Karpas-422 (cell line): ENCODE measurements around the gene PALD1. TPM values are rescaled to one million over a fixed set of nuclear protein-coding genes. Genes with fewer than 3 reads are reported as not detected.
"Not testable (repeated sequence)": the region's sequence is repeated elsewhere in the genome, so short reads cannot be mapped to it uniquely, and the experiment has no call there.

Experiments
- DNase-seq: peaks from one replicate; pipeline ENCODE4 v3.0.0-alpha.2; 2015
- H2AFZ ChIP-seq: fragments of 200-600 bp; sonication (generic); 2 replicates; pipeline ENCODE4 v1.6.1; 2014; ENCODE audit warnings: antibody characterized with exemption, low read length, mixed read lengths
- H3K27ac ChIP-seq: fragments of 200-600 bp; sonication (generic); 2 replicates; pipeline ENCODE4 v1.5.1; 2014; ENCODE audit warnings: mild to moderate bottlenecking, low read length, moderate library complexity
- H3K27me3 ChIP-seq: fragments of 200-600 bp; sonication (generic); 2 replicates; pipeline ENCODE4 v1.6.1; 2014; ENCODE audit warnings: low read length, mixed read lengths
- H3K36me3 ChIP-seq: fragments of 200-600 bp; sonication (generic); 2 replicates; pipeline ENCODE4 v1.6.1; 2014; ENCODE audit warnings: low read length, mixed read lengths; ENCODE audit not compliant: insufficient read depth
- H3K4me1 ChIP-seq: fragments of 200-600 bp; sonication (generic); 2 replicates; pipeline ENCODE4 v1.6.1; 2014; ENCODE audit warnings: mild to moderate bottlenecking, low read length, mixed read lengths
- H3K4me2 ChIP-seq: fragments of 200-600 bp; sonication (generic); 2 replicates; pipeline ENCODE4 v1.6.1; 2014; ENCODE audit warnings: low read length, low read depth, mild to moderate bottlenecking; ENCODE audit not compliant: poor library complexity, severe bottlenecking
- H3K4me3 ChIP-seq: fragments of 200-600 bp; sonication (generic); 2 replicates; pipeline ENCODE4 v1.5.1; 2014; ENCODE audit warnings: mild to moderate bottlenecking, antibody characterized with exemption, low read length, mixed read lengths
- H3K79me2 ChIP-seq: fragments of 200-600 bp; sonication (generic); 2 replicates; pipeline ENCODE4 v1.6.1; 2014; ENCODE audit warnings: mild to moderate bottlenecking, low read length, mixed read lengths
- H3K9ac ChIP-seq: fragments of 200-600 bp; sonication (generic); 2 replicates; pipeline ENCODE4 v1.6.0; 2014; ENCODE audit warnings: low read length
- H3K9me2 ChIP-seq: fragments of 200-600 bp; sonication (generic), shearing (Covaris generic); replicated peaks from 2 replicates; pipeline ENCODE4 v1.6.0; 2014; ENCODE audit warnings: mild to moderate bottlenecking, low read length, moderate library complexity; ENCODE audit not compliant: insufficient read depth
- H3K9me3 ChIP-seq: fragments of 300-700, 200-600 bp; sonication (generic); 2 replicates; pipeline ENCODE4 v1.6.1; 2014; ENCODE audit warnings: low read length, mixed read lengths
- H4K20me1 ChIP-seq: fragments of 200-600 bp; sonication (generic); 2 replicates; pipeline ENCODE4 v1.6.1; 2014; ENCODE audit warnings: mild to moderate bottlenecking, antibody characterized with exemption, low read length, low read depth; ENCODE audit not compliant: insufficient read depth
- total RNA-seq: library from RNA; depleted of rRNA; stranded (reverse); fragments of >200 nt; shearing (Covaris generic); gene quantifications from 2 replicates; pipeline ENCODE4 v1.2.3, GENCODE V29; 2014; ENCODE audit warnings: low replicate concordance

Gene PALD1
- total RNA-seq, 1 experiment from 2014 or later = 54.7 TPM

GRCh38 chr10:70603449-70603801 lies 124.9 kb downstream of the PALD1 start:
- Histone ChIP-seq H3K27ac (no peak overlapping the region), H3K36me3 (no peaks in the 10 kb centered on the region), H4K20me1 (no peaks in the 10 kb centered on the region), H3K4me2 (no peak overlapping the region), H3K9ac (no peak overlapping the region), H3K9me3 (no peaks in the 10 kb centered on the region), H2AFZ (no peak overlapping the region), H3K4me1 (no peaks in the 10 kb centered on the region), H3K27me3 (no peaks in the 10 kb centered on the region), H3K9me2 (no peaks in the 10 kb centered on the region), H3K4me3 (no peak overlapping the region), H3K79me2 (no peaks in the 10 kb centered on the region)
- DNase-seq = no peak

DNA sequence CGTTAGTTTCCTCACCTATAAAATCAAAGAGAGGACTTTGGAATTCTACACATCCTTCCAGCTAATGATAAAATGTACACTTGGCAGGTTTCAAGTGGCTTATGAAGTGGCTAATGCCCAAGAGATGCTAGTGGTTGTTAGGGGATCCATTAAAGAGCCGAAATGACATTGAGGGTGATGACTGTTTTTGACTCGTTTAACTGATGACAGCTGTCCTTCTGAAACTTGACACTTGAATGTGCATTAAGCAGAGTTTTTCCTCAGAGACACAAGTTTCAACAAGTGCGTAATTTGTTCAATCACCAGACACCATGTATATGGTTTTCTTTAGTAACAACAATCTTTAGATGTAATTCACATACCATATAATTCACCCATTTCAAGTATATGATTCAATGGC lies 125.5 kb downstream of the PALD1 start:
- Histone ChIP-seq H3K36me3 (no peaks in the 10 kb centered on the region), H3K9ac (no peak overlapping the region), H3K4me2 (no peak overlapping the region), H3K4me3 (no peak overlapping the region), H3K27me3 (no peaks in the 10 kb centered on the region), H3K4me1 (no peaks in the 10 kb centered on the region), H3K9me2 (no peaks in the 10 kb centered on the region), H4K20me1 (no peaks in the 10 kb centered on the region), H2AFZ (no peak overlapping the region), H3K79me2 (no peaks in the 10 kb centered on the region), H3K27ac (no peak overlapping the region), H3K9me3 (no peaks in the 10 kb centered on the region)
- no peak for DNase-seq

GRCh38 chr10:70605161-70605560 lies 126.6 kb downstream of the PALD1 start:
- Histone ChIP-seq H3K4me2 (no peak overlapping the region), H3K9me2 (no peaks in the 10 kb centered on the region), H3K27me3 (no peaks in the 10 kb centered on the region), H3K36me3 (no peaks in the 10 kb centered on the region), H3K4me3 (no peak overlapping the region), H3K27ac (no peak overlapping the region), H3K9me3 (no peaks in the 10 kb centered on the region), H4K20me1 (no peaks in the 10 kb centered on the region), H3K79me2 (no peaks in the 10 kb centered on the region), H3K9ac (no peak overlapping the region), H2AFZ (no peak overlapping the region), H3K4me1 (no peaks in the 10 kb centered on the region)
- no peak for DNase-seq

- H3K27me3 ChIP-seq = no peaks in the 10 kb centered on the region
- no peak overlapping the region for H3K4me2 ChIP-seq
- no peak overlapping the region for H3K4me3 ChIP-seq
- no peaks in the 10 kb centered on the region for H3K9me3 ChIP-seq
- H3K9me2 ChIP-seq = no peaks in the 10 kb centered on the region
- H4K20me1 ChIP-seq = no peaks in the 10 kb centered on the region
- no peaks in the 10 kb centered on the region for H3K36me3 ChIP-seq
- no peak overlapping the region for H3K9ac ChIP-seq
- no peaks in the 10 kb centered on the region for H3K4me1 ChIP-seq
- no peak overlapping the region for H3K27ac ChIP-seq
- no peak for DNase-seq
- no peak overlapping the region for H2AFZ ChIP-seq
- no peaks in the 10 kb centered on the region for H3K79me2 ChIP-seq
These were observed 129.4 kb downstream of the PALD1 start for GRCh38 chr10:70607936-70608335.

DNA sequence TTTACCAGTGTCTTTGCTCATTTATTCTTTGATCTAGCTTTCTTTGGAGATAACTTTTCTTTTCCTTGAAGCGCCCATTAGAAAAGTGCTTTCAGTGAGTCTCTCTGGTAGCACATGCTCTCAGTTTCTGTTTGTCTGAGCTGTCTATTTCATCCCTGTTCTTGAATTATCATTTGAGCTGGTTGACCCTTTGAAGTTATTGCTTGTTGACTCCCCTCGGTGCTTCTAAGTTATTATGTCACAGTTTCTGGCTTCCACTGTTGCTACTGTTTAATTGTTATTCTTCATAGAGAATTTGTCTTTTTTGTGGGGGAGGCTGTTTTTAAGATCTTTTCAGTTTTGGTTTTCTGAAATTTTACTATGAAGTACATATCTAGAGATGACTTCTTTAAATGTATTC lies 135.4 kb downstream of the PALD1 start:
- no peak overlapping the region for H3K9ac ChIP-seq
- no peaks in the 10 kb centered on the region for H4K20me1 ChIP-seq
- H3K79me2 ChIP-seq = no peaks in the 10 kb centered on the region
- no peaks in the 10 kb centered on the region for H3K9me2 ChIP-seq
- no peak overlapping the region for H3K4me2 ChIP-seq
- no peaks in the 10 kb centered on the region for H3K27me3 ChIP-seq
- H3K27ac ChIP-seq = no peak overlapping the region
- no peak overlapping the region for H3K4me3 ChIP-seq
- no peaks in the 10 kb centered on the region for H3K9me3 ChIP-seq
- no peaks in the 10 kb centered on the region for H3K36me3 ChIP-seq
- no peak overlapping the region for H2AFZ ChIP-seq
- no peaks in the 10 kb centered on the region for H3K4me1 ChIP-seq
- no peak for DNase-seq

- H3K4me2 ChIP-seq, H3K9me2 ChIP-seq, H3K9me3 ChIP-seq, DNase-seq, H3K27ac ChIP-seq, H3K4me3 ChIP-seq, H2AFZ ChIP-seq, H3K9ac ChIP-seq, H3K79me2 ChIP-seq, H3K4me1 ChIP-seq, H3K36me3 ChIP-seq, H4K20me1 ChIP-seq, H3K27me3 ChIP-seq: not testable (repeated sequence)
These were observed 135.8 kb downstream of the PALD1 start for GRCh38 chr10:70614364-70614763.

GRCh38 chr10:70615211-70615610 lies 136.6 kb downstream of the PALD1 start:
- H3K27me3 ChIP-seq = no peaks in the 10 kb centered on the region
- DNase-seq = no peak
- H3K9me3 ChIP-seq = no peaks in the 10 kb centered on the region
- no peak overlapping the region for H3K27ac ChIP-seq
- H3K9ac ChIP-seq = no peak overlapping the region
- H3K9me2 ChIP-seq = no peaks in the 10 kb centered on the region
- H4K20me1 ChIP-seq = no peaks in the 10 kb centered on the region
- no peak overlapping the region for H3K4me3 ChIP-seq
- no peak overlapping the region for H2AFZ ChIP-seq
- H3K36me3 ChIP-seq = no peaks in the 10 kb centered on the region
- H3K4me2 ChIP-seq = no peak overlapping the region
- no peaks in the 10 kb centered on the region for H3K79me2 ChIP-seq
- H3K4me1 ChIP-seq = no peaks in the 10 kb centered on the region

GRCh38 chr10:70615784-70616522 lies 137.4 kb downstream of the PALD1 start:
- Histone ChIP-seq H3K27me3 (no peaks in the 10 kb centered on the region), H3K27ac (no peak overlapping the region), H3K4me1 (no peaks in the 10 kb centered on the region), H3K36me3 (no peaks in the 10 kb centered on the region), H3K9ac (no peak overlapping the region), H3K9me3 (no peaks in the 10 kb centered on the region), H2AFZ (no peak overlapping the region), H4K20me1 (no peaks in the 10 kb centered on the region), H3K4me3 (no peak overlapping the region), H3K9me2 (no peaks in the 10 kb centered on the region), H3K79me2 (no peaks in the 10 kb centered on the region), H3K4me2 (no peak overlapping the region)
- DNase-seq = no peak

DNA sequence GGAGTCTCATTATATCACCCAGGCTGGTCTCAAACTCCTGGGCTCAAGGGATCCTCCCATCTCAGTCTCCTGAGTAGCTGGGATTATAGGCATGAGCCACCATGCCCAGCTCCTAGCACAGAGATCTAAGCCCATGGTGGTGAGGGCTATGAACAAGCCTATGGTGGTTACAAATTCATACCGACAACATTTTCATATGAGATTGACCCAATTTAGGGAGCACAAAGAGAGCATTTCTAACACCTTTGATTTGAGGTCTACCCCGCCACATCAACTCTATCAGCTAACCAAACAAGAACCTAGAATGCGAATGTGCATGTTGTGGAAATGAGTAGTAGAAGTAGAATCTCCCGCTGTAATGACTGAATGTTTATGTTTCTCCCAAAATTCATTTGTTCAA lies 138.2 kb downstream of the PALD1 start:
- DNase-seq = no peak
- no peak overlapping the region for H3K27ac ChIP-seq
- no peaks in the 10 kb centered on the region for H3K36me3 ChIP-seq
- H3K9me3 ChIP-seq = no peaks in the 10 kb centered on the region
- H4K20me1 ChIP-seq = no peaks in the 10 kb centered on the region
- no peaks in the 10 kb centered on the region for H3K4me1 ChIP-seq
- H3K79me2 ChIP-seq = no peaks in the 10 kb centered on the region
- H3K9ac ChIP-seq = no peak overlapping the region
- H3K4me2 ChIP-seq = no peak overlapping the region
- H3K9me2 ChIP-seq = no peaks in the 10 kb centered on the region
- H2AFZ ChIP-seq = no peak overlapping the region
- H3K27me3 ChIP-seq = no peaks in the 10 kb centered on the region
- no peak overlapping the region for H3K4me3 ChIP-seq
